Measurements from ENCODE around the gene HYPK.

DNA sequence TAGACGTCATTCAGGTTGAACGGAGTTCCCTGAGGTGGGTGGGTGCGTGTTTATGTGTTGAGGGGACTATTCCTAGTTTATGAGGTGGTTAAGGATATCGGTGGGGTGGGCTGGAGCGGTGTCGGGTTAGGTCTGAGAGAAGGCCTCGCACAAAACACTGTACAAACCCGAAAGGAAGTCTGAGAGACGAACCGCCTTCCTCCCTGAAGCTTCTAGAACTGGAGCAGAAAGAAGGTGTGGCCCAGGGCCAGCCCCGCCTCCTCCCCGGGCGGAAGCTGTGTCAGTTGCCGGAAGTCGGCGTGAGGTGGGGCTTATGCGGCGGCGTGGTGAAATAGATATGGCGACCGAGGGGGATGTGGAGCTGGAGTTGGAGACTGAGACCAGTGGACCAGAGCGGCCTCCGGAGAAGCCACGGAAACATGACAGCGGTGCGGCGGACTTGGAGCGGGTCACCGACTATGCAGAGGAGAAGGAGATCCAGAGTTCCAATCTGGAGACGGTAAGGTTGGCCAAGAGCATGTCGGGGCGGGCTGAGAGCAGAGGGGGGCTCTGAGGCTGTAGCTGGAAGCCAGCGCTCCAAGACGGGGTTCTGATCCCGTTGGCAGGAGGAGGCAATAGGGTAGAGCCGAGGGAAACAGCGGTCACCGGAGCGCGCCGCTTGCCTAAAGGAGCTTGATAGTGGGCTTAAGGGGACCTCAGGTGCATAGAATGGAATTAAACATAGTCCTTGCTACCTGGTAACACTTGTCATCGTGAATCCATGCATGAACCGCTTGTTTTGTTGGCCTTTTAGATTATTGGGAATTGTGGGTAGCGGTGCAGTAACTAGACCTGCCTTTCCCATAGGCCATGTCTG lies at the start of gene HYPK:
- TF ChIP-seq GATA2 (IDR thresholded peaks at IDR 0.05; ENCODE audit: low read depth, low read length) (no peak), GATA3 (IDR thresholded peaks at IDR 0.05; ENCODE audit: low read depth, low read length) (no peak)

All from SH-SY5Y (cell line).